K562 (cell line): Measurements from ENCODE around the gene EXOC4.

Experiments
- MYC ChIP-seq, 2 experiments: fragments of 250-450 bp in 1 of 2; sonication (Bioruptor Pico) in 1 of 2; IDR thresholded peaks; 2 replicates each; pipeline versions ENCODE4 v1.5.1 to v1.6.1; 2012 to 2021; ENCODE audit warnings: low read depth in 2 of 2, borderline replicate concordance in 1 of 2, improper control_type of control experiment in 1 of 2, low read length in 1 of 2, mild to moderate bottlenecking in 1 of 2, moderate library complexity in 1 of 2
- NFE2 ChIP-seq: IDR thresholded peaks from 2 replicates; pipeline ENCODE4 v1.6.1; 2014; ENCODE audit warnings: antibody characterized with exemption, low read depth
- TCFL5 ChIP-seq: fragments of 250-450 bp; sonication (Bioruptor Pico); conservative IDR thresholded peaks from 2 replicates; pipeline ENCODE4 v1.6.1; 2021; ENCODE audit warnings: mild to moderate bottlenecking, moderate library complexity, matching md5 sums
- ZNF384 ChIP-seq: IDR thresholded peaks from 2 replicates; pipeline ENCODE4 v1.6.1; 2012; ENCODE audit warnings: low read depth, low read length, improper control_type of control experiment
- TF ChIP-seq, protein P1 (sequence below): fragments of 150-350 bp; IDR thresholded peaks from 2 replicates; pipeline ENCODE4 v1.6.1; 2014; ENCODE audit warnings: low read depth, mild to moderate bottlenecking, low read length, borderline replicate concordance
- TF ChIP-seq, protein P2 (sequence below): fragments of 250-450 bp; sonication (Bioruptor Pico); IDR thresholded peaks from 2 replicates; pipeline ENCODE4 v1.4.0; 2020; ENCODE audit warnings: mild to moderate bottlenecking, moderate library complexity
- TF ChIP-seq, protein P3 (sequence below), 3 experiments: IDR thresholded peaks in 2 of 3; conservative IDR thresholded peaks in 1 of 3; 2 replicates each; pipeline ENCODE4 v1.5.1; 2011 to 2012; ENCODE audit warnings: low read length in 3 of 3, mild to moderate bottlenecking in 3 of 3, control low read depth in 2 of 3, improper control_type of control experiment in 1 of 3, inconsistent platforms in 1 of 3, low read depth in 1 of 3, mixed read lengths in 1 of 3, moderate library complexity in 1 of 3; ENCODE audit not compliant: insufficient read depth in 2 of 3

DNA sequence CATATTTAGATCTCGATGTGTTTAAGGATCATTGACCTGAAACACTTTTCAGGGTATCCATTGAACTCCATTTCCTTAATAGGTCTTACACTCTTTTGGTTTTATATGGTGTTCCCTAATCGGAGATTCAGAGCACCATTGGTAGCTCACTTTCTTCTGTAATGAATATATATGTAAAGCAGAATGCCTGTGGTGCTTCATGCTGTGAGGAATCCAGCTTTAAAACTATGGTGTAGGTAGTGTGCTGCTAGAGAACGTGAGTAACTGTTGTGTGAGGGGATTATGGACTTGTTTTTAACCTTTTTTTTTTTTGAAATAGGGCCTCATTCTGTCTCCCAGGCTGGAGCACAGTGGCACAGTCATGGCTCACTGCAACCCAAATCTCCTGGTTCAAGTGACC, 497.4 kb downstream of the EXOC4 start:
- TF ChIP-seq, protein P1, sequence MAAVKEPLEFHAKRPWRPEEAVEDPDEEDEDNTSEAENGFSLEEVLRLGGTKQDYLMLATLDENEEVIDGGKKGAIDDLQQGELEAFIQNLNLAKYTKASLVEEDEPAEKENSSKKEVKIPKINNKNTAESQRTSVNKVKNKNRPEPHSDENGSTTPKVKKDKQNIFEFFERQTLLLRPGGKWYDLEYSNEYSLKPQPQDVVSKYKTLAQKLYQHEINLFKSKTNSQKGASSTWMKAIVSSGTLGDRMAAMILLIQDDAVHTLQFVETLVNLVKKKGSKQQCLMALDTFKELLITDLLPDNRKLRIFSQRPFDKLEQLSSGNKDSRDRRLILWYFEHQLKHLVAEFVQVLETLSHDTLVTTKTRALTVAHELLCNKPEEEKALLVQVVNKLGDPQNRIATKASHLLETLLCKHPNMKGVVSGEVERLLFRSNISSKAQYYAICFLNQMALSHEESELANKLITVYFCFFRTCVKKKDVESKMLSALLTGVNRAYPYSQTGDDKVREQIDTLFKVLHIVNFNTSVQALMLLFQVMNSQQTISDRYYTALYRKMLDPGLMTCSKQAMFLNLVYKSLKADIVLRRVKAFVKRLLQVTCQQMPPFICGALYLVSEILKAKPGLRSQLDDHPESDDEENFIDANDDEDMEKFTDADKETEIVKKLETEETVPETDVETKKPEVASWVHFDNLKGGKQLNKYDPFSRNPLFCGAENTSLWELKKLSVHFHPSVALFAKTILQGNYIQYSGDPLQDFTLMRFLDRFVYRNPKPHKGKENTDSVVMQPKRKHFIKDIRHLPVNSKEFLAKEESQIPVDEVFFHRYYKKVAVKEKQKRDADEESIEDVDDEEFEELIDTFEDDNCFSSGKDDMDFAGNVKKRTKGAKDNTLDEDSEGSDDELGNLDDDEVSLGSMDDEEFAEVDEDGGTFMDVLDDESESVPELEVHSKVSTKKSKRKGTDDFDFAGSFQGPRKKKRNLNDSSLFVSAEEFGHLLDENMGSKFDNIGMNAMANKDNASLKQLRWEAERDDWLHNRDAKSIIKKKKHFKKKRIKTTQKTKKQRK, result no peak
- TF ChIP-seq MYC (IDR thresholded peaks at IDR 0.05; ENCODE audit: low read depth, low read length) (no peak), MYC (CRISPR knock-in tag; IDR thresholded peaks at IDR 0.05; ENCODE audit: borderline replicate concordance, low read depth) (no peak), ZNF384 (no peak), NFE2 (no peak), TCFL5 (CRISPR knock-in tag) (no peak)
- TF ChIP-seq, protein P2, sequence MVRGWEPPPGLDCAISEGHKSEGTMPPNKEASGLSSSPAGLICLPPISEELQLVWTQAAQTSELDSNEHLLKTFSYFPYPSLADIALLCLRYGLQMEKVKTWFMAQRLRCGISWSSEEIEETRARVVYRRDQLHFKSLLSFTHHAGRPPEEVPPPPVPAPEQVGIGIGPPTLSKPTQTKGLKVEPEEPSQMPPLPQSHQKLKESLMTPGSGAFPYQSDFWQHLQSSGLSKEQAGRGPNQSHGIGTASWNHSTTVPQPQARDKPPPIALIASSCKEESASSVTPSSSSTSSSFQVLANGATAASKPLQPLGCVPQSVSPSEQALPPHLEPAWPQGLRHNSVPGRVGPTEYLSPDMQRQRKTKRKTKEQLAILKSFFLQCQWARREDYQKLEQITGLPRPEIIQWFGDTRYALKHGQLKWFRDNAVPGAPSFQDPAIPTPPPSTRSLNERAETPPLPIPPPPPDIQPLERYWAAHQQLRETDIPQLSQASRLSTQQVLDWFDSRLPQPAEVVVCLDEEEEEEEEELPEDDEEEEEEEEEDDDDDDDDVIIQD (CRISPR knock-in tag), result no peak
- TF ChIP-seq, protein P3, sequence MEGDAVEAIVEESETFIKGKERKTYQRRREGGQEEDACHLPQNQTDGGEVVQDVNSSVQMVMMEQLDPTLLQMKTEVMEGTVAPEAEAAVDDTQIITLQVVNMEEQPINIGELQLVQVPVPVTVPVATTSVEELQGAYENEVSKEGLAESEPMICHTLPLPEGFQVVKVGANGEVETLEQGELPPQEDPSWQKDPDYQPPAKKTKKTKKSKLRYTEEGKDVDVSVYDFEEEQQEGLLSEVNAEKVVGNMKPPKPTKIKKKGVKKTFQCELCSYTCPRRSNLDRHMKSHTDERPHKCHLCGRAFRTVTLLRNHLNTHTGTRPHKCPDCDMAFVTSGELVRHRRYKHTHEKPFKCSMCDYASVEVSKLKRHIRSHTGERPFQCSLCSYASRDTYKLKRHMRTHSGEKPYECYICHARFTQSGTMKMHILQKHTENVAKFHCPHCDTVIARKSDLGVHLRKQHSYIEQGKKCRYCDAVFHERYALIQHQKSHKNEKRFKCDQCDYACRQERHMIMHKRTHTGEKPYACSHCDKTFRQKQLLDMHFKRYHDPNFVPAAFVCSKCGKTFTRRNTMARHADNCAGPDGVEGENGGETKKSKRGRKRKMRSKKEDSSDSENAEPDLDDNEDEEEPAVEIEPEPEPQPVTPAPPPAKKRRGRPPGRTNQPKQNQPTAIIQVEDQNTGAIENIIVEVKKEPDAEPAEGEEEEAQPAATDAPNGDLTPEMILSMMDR (IDR thresholded peaks at IDR 0.05 in 2 of 3, conservative IDR thresholded peaks at IDR 0.05 in 1 of 3; ENCODE audit: insufficient read depth in 2 of 3, low read depth in 1 of 3, low read length in 3 of 3), result no peak
